Upper lobe of right lung (tissue), 1 donor: Measurements from ENCODE around the gene NDUFA13. TPM values are rescaled to one million over a fixed set of nuclear protein-coding genes. Genes with fewer than 3 reads are reported as not detected.

Source experiments
- ATAC-seq: fragments of 200-7000 bp; cut with Tn5 transposase; one replicate; pipeline ENCODE4 v1.9.1; 2020; ENCODE audit warnings: mild to moderate bottlenecking, moderate library complexity
- DNase-seq: peaks from one replicate; pipeline ENCODE4 v3.0.0-alpha.2; 2020
- H3K27ac ChIP-seq: fragments of 200-600 bp; one replicate; pipeline ENCODE4 v1.8.0; 2022
- H3K27me3 ChIP-seq: fragments of 200-600 bp; one replicate; pipeline ENCODE4 v1.8.0; 2022; ENCODE audit warnings: mild to moderate bottlenecking
- H3K36me3 ChIP-seq: fragments of 200-600 bp; one replicate; pipeline ENCODE4 v1.8.0; 2022
- H3K4me1 ChIP-seq: fragments of 200-600 bp; one replicate; pipeline ENCODE4 v1.8.0; 2022
- H3K4me3 ChIP-seq: fragments of 200-600 bp; one replicate; pipeline ENCODE4 v1.8.0; 2022; ENCODE audit warnings: mild to moderate bottlenecking
- H3K9me3 ChIP-seq: fragments of 200-600 bp; one replicate; pipeline ENCODE4 v1.8.0; 2022
- CTCF ChIP-seq: fragments of 200-600 bp; IDR thresholded peaks from one replicate; pipeline ENCODE4 v1.8.0; 2022; ENCODE audit warnings: antibody characterized with exemption
- intact Hi-C: fragments of 100-400 bp; cut with DNase I; formaldehyde crosslinking; loops from one replicate; pipeline ENCODE4 v1.11.0; 2022
- total RNA-seq: library from RNA; stranded (reverse); fragmentation: NEBNext Ultra II Directional; extraction: Animal tissue kit (Norgen Biotek cat#: 25700); gene quantifications from one replicate; pipeline ENCODE4 v1.2.1, GENCODE V29; 2021
- donor health status: DM: no; HTN: yes; CAD: no; lungs with severe emphysema.

NDUFA13 gene
- total RNA-seq, 1 donor from 2014 or later, result 207 TPM

- no peak for TF ChIP-seq CTCF
- H3K27me3 ChIP-seq, result no peaks in the 10 kb centered on the region
- H3K36me3 ChIP-seq, result peaks cover 14% of the 10 kb centered on the region
- DNase-seq (no peak), ATAC-seq (no peak)
- H3K27ac ChIP-seq, result peak overlapping the region; percentile 36
- H3K4me1 ChIP-seq, result peaks cover 40% of the 10 kb centered on the region
- no peaks in the 10 kb centered on the region for H3K9me3 ChIP-seq
- H3K4me3 ChIP-seq, result no peak overlapping the region
- intact Hi-C loops, result loop anchor here (10.0 kb wide), 1 partner anchor 81 kb away; the partner anchor contains the start of gene GATAD2A
Observed at GRCh38 chr19:19485161-19485997, 30.6 kb upstream of the NDUFA13 start.

GRCh38 chr19:19485998-19486290 lies 30.1 kb upstream of the NDUFA13 start:
- Histone ChIP-seq H3K4me3 (no peak overlapping the region), H3K4me1 (peaks cover 40% of the 10 kb centered on the region), H3K36me3 (peaks cover 11% of the 10 kb centered on the region), H3K27me3 (no peaks in the 10 kb centered on the region), H3K9me3 (no peaks in the 10 kb centered on the region), H3K27ac (no peak overlapping the region)
- intact Hi-C loops, result loop anchor here (10.0 kb wide), 1 partner anchor 81 kb away; the partner anchor contains the start of gene GATAD2A
- ATAC-seq (no peak), DNase-seq (no peak)
- no peak for TF ChIP-seq CTCF

- no peak overlapping the region for H3K4me3 ChIP-seq
- peaks cover 11% of the 10 kb centered on the region for H3K36me3 ChIP-seq
- DNase-seq (no peak), ATAC-seq (no peak)
- no peak for TF ChIP-seq CTCF
- H3K4me1 ChIP-seq, result peaks cover 40% of the 10 kb centered on the region
- H3K27me3 ChIP-seq, result no peaks in the 10 kb centered on the region
- no peaks in the 10 kb centered on the region for H3K9me3 ChIP-seq
- intact Hi-C loops, result loop anchor here (10.0 kb wide), 1 partner anchor 82 kb away; the partner anchor contains the start of gene GATAD2A
- H3K27ac ChIP-seq, result no peak overlapping the region
Observed at GRCh38 chr19:19486343-19487076, 29.5 kb upstream of the NDUFA13 start.

GRCh38 chr19:19487077-19487949 lies 28.7 kb upstream of the NDUFA13 start:
- DNase-seq, result no peak
- Histone ChIP-seq H3K27me3 (no peaks in the 10 kb centered on the region), H3K27ac (peak overlapping the region; percentile 89), H3K4me1 (peaks cover 40% of the 10 kb centered on the region), H3K4me3 (no peak overlapping the region), H3K9me3 (no peaks in the 10 kb centered on the region), H3K36me3 (peaks cover 14% of the 10 kb centered on the region)
- no peak for TF ChIP-seq CTCF
- peak; percentile 16 for ATAC-seq
- intact Hi-C loops, result loop anchor here (10.0 kb wide), 1 partner anchor 83 kb away; the partner anchor contains the start of gene GATAD2A
